MM.1S (cell line): Measurements from ENCODE around the gene PPL.

Source experiments
- DNase-seq: peaks from one replicate; pipeline ENCODE4 v3.0.0-alpha.2; 2015
- H2AFZ ChIP-seq: fragments of 300-600 bp; sonication (generic); 2 replicates; pipeline ENCODE4 v1.6.0; 2016; ENCODE audit warnings: antibody characterized with exemption, low read length
- H3F3A ChIP-seq: fragments of 300-600 bp; sonication (generic); 2 replicates; pipeline ENCODE4 v1.6.1; 2016; ENCODE audit warnings: mild to moderate bottlenecking, antibody characterized with exemption, low read length, moderate library complexity, mixed read lengths; ENCODE audit not compliant: insufficient read depth
- H3K27ac ChIP-seq: fragments of 300-600 bp; sonication (generic); 2 replicates; pipeline ENCODE4 v1.5.1; 2016; ENCODE audit warnings: mild to moderate bottlenecking, low read length
- H3K27me3 ChIP-seq: fragments of 300-600 bp; sonication (generic); replicated peaks from 2 replicates; pipeline ENCODE4 v1.6.0; 2016; ENCODE audit warnings: low read length; ENCODE audit not compliant: insufficient read depth
- H3K36me3 ChIP-seq: fragments of 300-600 bp; sonication (generic); replicated peaks from 2 replicates; pipeline ENCODE4 v1.6.1; 2016; ENCODE audit warnings: mild to moderate bottlenecking, low read length, mixed read lengths; ENCODE audit not compliant: insufficient read depth
- H3K4me1 ChIP-seq: fragments of 300-600 bp; sonication (generic); 2 replicates; pipeline ENCODE4 v1.6.1; 2016; ENCODE audit warnings: low read length, mixed read lengths
- H3K4me2 ChIP-seq: fragments of 300-600 bp; sonication (generic); 2 replicates; pipeline ENCODE4 v1.6.0; 2016; ENCODE audit warnings: low read depth, low read length
- H3K4me3 ChIP-seq: fragments of 300-600 bp; sonication (generic); 2 replicates; pipeline ENCODE4 v1.5.1; 2016; ENCODE audit warnings: low read length, mixed read lengths
- H3K79me2 ChIP-seq: fragments of 300-600 bp; sonication (generic); 2 replicates; pipeline ENCODE4 v1.6.1; 2016; ENCODE audit warnings: mixed run types, low read length, mixed read lengths
- H3K9ac ChIP-seq: fragments of 300-600 bp; sonication (generic); 2 replicates; pipeline ENCODE4 v1.6.1; 2016; ENCODE audit warnings: low read length, mixed read lengths
- H3K9me2 ChIP-seq: fragments of 300-600 bp; sonication (generic); replicated peaks from 2 replicates; pipeline ENCODE4 v1.6.1; 2016; ENCODE audit warnings: mild to moderate bottlenecking, low read length, mixed read lengths; ENCODE audit not compliant: insufficient read depth
- H3K9me3 ChIP-seq: fragments of 300-600 bp; sonication (generic); replicated peaks from 2 replicates; pipeline ENCODE4 v1.6.1; 2016; ENCODE audit warnings: mild to moderate bottlenecking, low read length, mixed read lengths; ENCODE audit not compliant: insufficient read depth
- H4K20me1 ChIP-seq: fragments of 300-600 bp; sonication (generic); 2 replicates; pipeline ENCODE4 v1.6.1; 2016; ENCODE audit warnings: mild to moderate bottlenecking, low read length, moderate library complexity, mixed read lengths; ENCODE audit not compliant: insufficient read depth
- CTCF ChIP-seq: fragments of 300-600 bp; sonication (generic); IDR thresholded peaks from 2 replicates; pipeline ENCODE4 v1.5.1; 2016; ENCODE audit warnings: antibody characterized with exemption, low read length, mixed read lengths
- EZH2 ChIP-seq: fragments of 300-600 bp; sonication (generic); optimal IDR thresholded peaks from 2 replicates; pipeline ENCODE3; 2017; ENCODE audit warnings: low read depth, mild to moderate bottlenecking, antibody characterized with exemption, low read length, mixed read lengths
- EZH2phosphoT487 ChIP-seq: fragments of 300-600 bp; sonication (generic); IDR thresholded peaks from 2 replicates; pipeline ENCODE4 v1.6.1; 2018; ENCODE audit warnings: antibody characterized with exemption, low read length

Gene PPL

DNA sequence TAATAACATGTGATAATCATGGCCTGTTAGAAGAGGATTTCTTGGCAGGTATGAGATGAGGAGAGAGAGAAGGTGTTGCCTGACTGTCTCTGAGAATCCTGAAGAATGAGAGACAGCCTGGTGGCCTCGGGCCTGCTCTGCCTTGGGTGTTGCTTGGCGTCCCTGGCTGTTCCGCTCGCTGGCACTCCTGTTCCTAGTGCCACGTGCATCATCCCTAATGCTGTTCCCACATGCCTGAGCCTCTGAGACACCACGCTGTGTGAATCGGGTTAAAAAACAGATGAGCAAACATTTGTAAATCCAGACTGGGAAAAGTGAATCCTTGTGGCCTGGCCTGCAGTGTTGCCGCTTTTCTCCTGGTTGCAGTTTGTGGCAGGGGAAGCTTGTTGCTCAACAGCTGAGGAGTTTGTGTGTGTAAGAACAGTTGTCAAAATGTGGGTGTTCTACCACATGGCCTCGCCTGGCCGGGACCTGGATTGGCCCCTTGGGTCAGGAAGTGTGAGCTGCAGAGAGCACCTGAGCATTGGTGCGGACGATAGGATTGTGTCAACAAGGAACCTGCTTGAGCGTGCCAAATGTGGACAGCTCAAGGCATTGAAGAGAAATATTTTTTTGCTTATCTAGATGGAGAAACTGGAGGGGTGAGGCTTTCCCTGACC is 67.7 kb downstream of the PPL start:
- Histone ChIP-seq H3K27ac (no peak overlapping the region), H3F3A (no peaks in the 10 kb centered on the region), H3K9me2 (no peaks in the 10 kb centered on the region), H3K4me1 (no peaks in the 10 kb centered on the region), H3K9me3 (no peaks in the 10 kb centered on the region), H4K20me1 (0 out of 2 replicates have a peak, but pooled peaks cover 3% of the 10 kb centered on the region), H3K9ac (no peak overlapping the region), H3K4me3 (no peak overlapping the region), H3K4me2 (no peak overlapping the region), H3K79me2 (peaks cover 47% of the 10 kb centered on the region), H3K27me3 (no peaks in the 10 kb centered on the region), H2AFZ (no peak overlapping the region), H3K36me3 (no peaks in the 10 kb centered on the region)
- no peak for TF ChIP-seq EZH2
- TF ChIP-seq CTCF, result no peak
- no peak for TF ChIP-seq EZH2phosphoT487
- DNase-seq, result no peak

DNA sequence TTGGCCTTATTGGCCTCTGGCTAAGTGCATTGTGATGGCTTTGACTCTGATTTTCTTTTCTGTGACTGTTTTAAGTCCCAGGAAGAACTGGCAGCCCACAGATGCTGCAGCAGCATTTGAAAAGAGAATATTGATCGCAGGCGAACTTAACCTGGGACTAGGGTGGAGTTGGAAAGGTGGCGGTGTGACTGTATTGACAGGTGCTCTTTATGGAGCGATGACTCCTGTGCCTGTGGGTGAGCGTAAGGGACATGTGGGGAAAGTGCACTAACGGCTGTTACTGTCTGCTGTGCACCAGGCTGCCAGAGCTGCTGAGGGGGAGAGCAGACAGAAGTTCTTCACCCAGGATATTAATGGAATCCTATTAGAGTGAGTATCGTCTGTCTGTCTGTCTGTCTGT is 68.4 kb downstream of the PPL start:
- Histone ChIP-seq H3K4me3 (no peak overlapping the region), H3K4me2 (no peak overlapping the region), H3K9ac (no peak overlapping the region), H3K27me3 (no peaks in the 10 kb centered on the region), H3K9me3 (no peaks in the 10 kb centered on the region), H3K4me1 (no peaks in the 10 kb centered on the region), H3K27ac (no peak overlapping the region), H2AFZ (no peak overlapping the region), H3K9me2 (no peaks in the 10 kb centered on the region), H4K20me1 (0 out of 2 replicates have a peak, but pooled peaks cover 3% of the 10 kb centered on the region), H3F3A (no peaks in the 10 kb centered on the region), H3K79me2 (peaks cover 54% of the 10 kb centered on the region), H3K36me3 (no peaks in the 10 kb centered on the region)
- no peak for DNase-seq
- no peak for TF ChIP-seq EZH2phosphoT487
- TF ChIP-seq CTCF, result no peak
- TF ChIP-seq EZH2, result no peak

GRCh38 chr16:4868026-4868425 is 68.9 kb downstream of the PPL start:
- Histone ChIP-seq H3K27ac (no peak overlapping the region), H3K4me2 (no peak overlapping the region), H3K9me2 (no peaks in the 10 kb centered on the region), H4K20me1 (0 out of 2 replicates have a peak, but pooled peaks cover 3% of the 10 kb centered on the region), H3K79me2 (peaks cover 59% of the 10 kb centered on the region), H2AFZ (no peak overlapping the region), H3K4me1 (no peaks in the 10 kb centered on the region), H3K9ac (no peak overlapping the region), H3K4me3 (no peak overlapping the region), H3K36me3 (no peaks in the 10 kb centered on the region), H3K9me3 (no peaks in the 10 kb centered on the region), H3K27me3 (no peaks in the 10 kb centered on the region), H3F3A (no peaks in the 10 kb centered on the region)
- no peak for DNase-seq
- TF ChIP-seq EZH2phosphoT487 (no peak), CTCF (no peak), EZH2 (no peak)
